WI38 (cell line): Measurements from ENCODE around the gene KIAA0825.

Source experiments
- H3K4me3 ChIP-seq: 2 replicates; pipeline ENCODE4 v1.5.1; 2011; ENCODE audit warnings: low read depth, mild to moderate bottlenecking, control low read depth, low read length
- CTCF ChIP-seq: IDR thresholded peaks from 2 replicates; pipeline ENCODE4 v1.5.1; 2012; ENCODE audit warnings: low read depth, mild to moderate bottlenecking, control low read depth, low read length

The KIAA0825 gene

GRCh38 chr5:94524841-94525697 lies 93.3 kb downstream of the KIAA0825 start:
- no peak overlapping the region for H3K4me3 ChIP-seq
- no peak for TF ChIP-seq CTCF

GRCh38 chr5:94523018-94523417 lies 95.4 kb downstream of the KIAA0825 start:
- H3K4me3 ChIP-seq, result no peak overlapping the region
- no peak for TF ChIP-seq CTCF

- no peak overlapping the region for H3K4me3 ChIP-seq
- TF ChIP-seq CTCF, result no peak
Observed at GRCh38 chr5:94522117-94522516, 96.3 kb downstream of the KIAA0825 start.

- no peak overlapping the region for H3K4me3 ChIP-seq
- no peak for TF ChIP-seq CTCF
Observed at GRCh38 chr5:94517490-94518488, 100.6 kb downstream of the KIAA0825 start.

GRCh38 chr5:94516148-94516547 lies 102.3 kb downstream of the KIAA0825 start:
- no peak overlapping the region for H3K4me3 ChIP-seq
- TF ChIP-seq CTCF, result no peak

GRCh38 chr5:94508461-94509148 lies 109.8 kb downstream of the KIAA0825 start:
- H3K4me3 ChIP-seq, result no peak overlapping the region
- TF ChIP-seq CTCF, result no peak
